Cardiac fibroblast (primary cell): Measurements from ENCODE around the gene DHTKD1.

Experiments used
- DNase-seq, 2 donors: peaks; one replicate each; pipeline versions ENCODE4 v3.0.0 to v3.0.0-alpha.2; 2010; ENCODE audit warnings: low read depth in 2 of 2
- H3K4me3 ChIP-seq, 2 donors: replicated peaks in 1 of 2; 1 replicate in 1 of 2; 2 replicates in 1 of 2; pipeline ENCODE4 v1.5.1; 2011; ENCODE audit warnings: low read depth in 2 of 2, low read length in 2 of 2, mild to moderate bottlenecking in 2 of 2, moderate library complexity in 1 of 2
- CTCF ChIP-seq: IDR thresholded peaks from one replicate; pipeline ENCODE4 v1.5.1; 2011; ENCODE audit warnings: low read depth, mild to moderate bottlenecking, low read length, inconsistent platforms

DHTKD1 gene

GRCh38 chr10:12068449-12069269 lies at the start of gene DHTKD1:
Gene DHTKD1 (plus strand): TSS chr10:12068954. CDS start chr10:12069034, 80 bp downstream.
- peak; percentile 96 to 98 for DNase-seq
- peak within 1 kb of the TSS; percentile 86 to 91 for H3K4me3 ChIP-seq
- peak; percentile 54 for TF ChIP-seq CTCF

DNA sequence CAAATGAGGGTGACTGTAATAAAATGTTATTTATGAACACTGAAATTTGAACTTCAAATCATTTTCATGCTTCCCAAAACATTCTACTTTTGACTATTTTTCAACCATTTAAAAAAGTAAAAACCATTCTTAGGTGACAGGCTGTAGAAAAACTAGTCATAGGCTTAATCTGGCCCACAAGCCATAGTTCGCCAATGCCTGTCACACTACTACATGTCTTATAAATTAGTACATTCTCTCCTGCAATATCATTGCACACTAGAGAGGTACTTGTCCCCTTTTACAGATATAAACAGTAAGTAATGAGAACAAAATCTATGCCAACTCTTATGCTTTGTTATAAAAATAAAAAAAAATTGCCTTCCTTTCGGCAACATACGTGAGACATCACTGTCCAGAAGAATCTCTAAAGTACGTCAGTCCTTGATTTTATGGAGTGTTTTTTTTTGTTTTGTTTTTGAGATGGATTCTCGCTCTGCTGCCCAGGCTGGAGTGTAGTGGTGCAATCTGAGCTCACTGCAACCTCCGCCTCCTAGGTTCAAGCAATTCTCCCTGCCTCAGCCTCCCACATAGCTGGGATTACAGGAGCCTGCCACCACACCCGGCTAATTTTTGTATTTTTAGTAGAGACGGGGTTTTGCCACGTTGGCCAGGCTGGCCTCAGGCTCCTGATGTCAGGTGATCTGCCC lies 49.3 kb upstream of the DHTKD1 start:
- DNase-seq: no peak
- H3K4me3 ChIP-seq: no peak overlapping the region
- TF ChIP-seq CTCF: no peak

DNA sequence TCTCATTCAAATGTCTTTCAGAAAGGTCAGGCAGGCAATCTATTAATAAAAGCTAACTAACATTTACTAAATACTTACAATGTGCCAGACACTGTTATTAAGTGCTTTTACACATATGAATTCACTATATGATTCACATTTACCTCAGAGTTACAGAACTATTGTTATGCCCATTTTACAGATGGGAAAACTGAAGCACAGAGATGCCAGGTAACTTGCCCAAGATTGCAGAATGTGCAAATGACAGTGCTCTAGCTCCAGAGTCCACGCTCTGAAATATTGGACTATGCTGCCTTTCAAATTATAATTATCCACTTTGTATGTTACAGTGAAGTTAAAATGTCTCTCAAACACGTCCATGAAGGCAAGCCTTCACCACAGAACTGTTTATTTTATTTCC lies 48.2 kb upstream of the DHTKD1 start:
- H3K4me3 ChIP-seq: no peak overlapping the region
- TF ChIP-seq CTCF: no peak
- DNase-seq: no peak

DNA sequence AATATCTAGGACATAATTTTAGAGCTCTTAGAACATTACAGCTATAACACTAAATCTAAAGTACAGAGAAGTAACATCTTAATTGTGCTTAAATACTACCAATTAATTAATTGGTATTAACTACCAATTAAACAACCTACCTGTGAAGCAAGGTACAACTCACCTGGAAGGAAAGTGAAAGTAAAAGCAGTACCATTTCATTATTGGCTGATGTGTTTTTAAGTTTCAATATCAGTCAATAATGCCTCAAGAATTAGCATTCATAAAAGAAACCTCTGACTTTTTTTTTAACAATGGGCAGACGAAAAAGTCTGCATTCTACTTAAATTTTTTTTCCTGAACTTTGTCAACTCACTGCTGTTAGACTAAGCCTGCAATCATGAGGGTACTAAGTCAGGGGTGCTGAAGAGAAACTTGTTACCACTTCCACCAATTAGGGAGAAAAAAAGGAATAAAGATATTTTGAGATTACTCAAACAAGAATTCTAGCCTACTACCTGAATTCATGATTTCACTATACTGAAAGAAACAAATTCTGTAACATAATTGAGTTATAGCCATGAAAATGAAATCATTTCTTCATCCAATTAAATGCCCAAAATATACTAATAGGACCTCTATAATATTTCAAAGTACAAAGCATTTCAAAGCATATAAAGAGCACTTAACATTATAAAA lies 46.0 kb upstream of the DHTKD1 start:
- no peak for DNase-seq
- TF ChIP-seq CTCF: no peak
- no peak overlapping the region for H3K4me3 ChIP-seq

- no peak for TF ChIP-seq CTCF
- no peak for DNase-seq
- H3K4me3 ChIP-seq: no peak overlapping the region
These were observed 43.2 kb upstream of the DHTKD1 start for GRCh38 chr10:12025591-12025990.

- no peak for DNase-seq
These were observed 41.2 kb upstream of the DHTKD1 start for GRCh38 chr10:12027539-12027938.

More at GRCh38 chr10:12027539-12027938, 41.2 kb upstream of the DHTKD1 start:
- H3K4me3 ChIP-seq: no peak overlapping the region
- no peak for TF ChIP-seq CTCF
